Upper lobe of right lung (tissue), 1 donor: ENCODE data around the gene VWF. TPM values are rescaled to one million over a fixed set of nuclear protein-coding genes. Genes with fewer than 3 reads are reported as not detected.

Experiments used
- ATAC-seq: fragments of 200-7000 bp; cut with Tn5 transposase; one replicate; pipeline ENCODE4 v1.9.1; 2020; ENCODE audit warnings: mild to moderate bottlenecking, moderate library complexity
- DNase-seq: peaks from one replicate; pipeline ENCODE4 v3.0.0-alpha.2; 2020
- H3K27ac ChIP-seq: fragments of 200-600 bp; one replicate; pipeline ENCODE4 v1.8.0; 2022
- H3K27me3 ChIP-seq: fragments of 200-600 bp; one replicate; pipeline ENCODE4 v1.8.0; 2022; ENCODE audit warnings: mild to moderate bottlenecking
- H3K36me3 ChIP-seq: fragments of 200-600 bp; one replicate; pipeline ENCODE4 v1.8.0; 2022
- H3K4me1 ChIP-seq: fragments of 200-600 bp; one replicate; pipeline ENCODE4 v1.8.0; 2022
- H3K4me3 ChIP-seq: fragments of 200-600 bp; one replicate; pipeline ENCODE4 v1.8.0; 2022; ENCODE audit warnings: mild to moderate bottlenecking
- H3K9me3 ChIP-seq: fragments of 200-600 bp; one replicate; pipeline ENCODE4 v1.8.0; 2022
- CTCF ChIP-seq: fragments of 200-600 bp; IDR thresholded peaks from one replicate; pipeline ENCODE4 v1.8.0; 2022; ENCODE audit warnings: antibody characterized with exemption
- intact Hi-C: fragments of 100-400 bp; cut with DNase I; formaldehyde crosslinking; loops from one replicate; pipeline ENCODE4 v1.11.0; 2022
- total RNA-seq: library from RNA; stranded (reverse); fragmentation: NEBNext Ultra II Directional; extraction: Animal tissue kit (Norgen Biotek cat#: 25700); gene quantifications from one replicate; pipeline ENCODE4 v1.2.1, GENCODE V29; 2021
- donor health status: DM: no; HTN: yes; CAD: no; lungs with severe emphysema.

The VWF gene
- total RNA-seq, 1 donor from 2014 or later, result 729 TPM

GRCh38 chr12:5901416-5901815 is 223.1 kb downstream of the VWF start:
- DNase-seq (no peak), ATAC-seq (no peak)
- H3K36me3 ChIP-seq, result no peaks in the 10 kb centered on the region
- no peaks in the 10 kb centered on the region for H3K9me3 ChIP-seq
- H3K27ac ChIP-seq, result no peak overlapping the region
- H3K4me3 ChIP-seq, result no peak overlapping the region
- TF ChIP-seq CTCF, result no peak
- intact Hi-C loops, result no loop called here
- H3K4me1 ChIP-seq, result no peaks in the 10 kb centered on the region
- peaks cover 8% of the 10 kb centered on the region for H3K27me3 ChIP-seq

DNA sequence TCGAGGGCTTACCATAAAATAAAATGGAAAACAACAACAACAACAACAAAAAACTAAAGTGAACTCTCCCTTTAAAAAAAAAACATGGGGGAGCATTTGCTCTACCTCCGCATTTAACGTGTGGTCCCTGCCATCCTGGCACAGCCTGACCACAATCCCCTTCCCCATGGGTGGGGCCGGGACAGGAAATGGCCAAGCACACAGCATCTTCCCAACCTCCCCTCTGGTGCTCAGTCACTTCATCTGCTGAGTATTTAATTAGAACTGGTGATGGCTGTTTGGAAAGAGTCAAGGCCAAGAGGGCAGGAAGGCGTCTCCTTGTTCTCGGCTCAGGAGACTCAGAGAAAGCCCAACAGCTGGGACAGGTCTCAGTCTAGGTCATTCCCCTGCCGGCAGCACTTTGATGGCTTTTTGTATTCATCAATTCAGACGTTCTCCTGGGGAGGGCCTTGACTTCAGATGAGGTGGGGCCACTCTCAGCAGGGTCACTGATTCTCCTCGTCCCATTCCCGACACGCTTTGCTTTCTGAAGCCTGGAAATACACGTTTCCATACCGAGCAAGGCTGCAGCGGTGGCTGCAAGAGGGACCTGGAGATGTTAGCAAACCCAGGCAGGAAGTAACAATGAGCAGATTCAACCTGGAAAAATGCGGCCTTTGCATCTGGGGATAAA is 223.8 kb downstream of the VWF start:
- TF ChIP-seq CTCF, result no peak
- intact Hi-C loops, result no loop called here
- DNase-seq (no peak), ATAC-seq (no peak)
- no peak overlapping the region for H3K4me3 ChIP-seq
- no peak overlapping the region for H3K27ac ChIP-seq
- H3K9me3 ChIP-seq, result no peaks in the 10 kb centered on the region
- no peaks in the 10 kb centered on the region for H3K36me3 ChIP-seq
- peaks cover 10% of the 10 kb centered on the region for H3K27me3 ChIP-seq
- H3K4me1 ChIP-seq, result no peaks in the 10 kb centered on the region

DNA sequence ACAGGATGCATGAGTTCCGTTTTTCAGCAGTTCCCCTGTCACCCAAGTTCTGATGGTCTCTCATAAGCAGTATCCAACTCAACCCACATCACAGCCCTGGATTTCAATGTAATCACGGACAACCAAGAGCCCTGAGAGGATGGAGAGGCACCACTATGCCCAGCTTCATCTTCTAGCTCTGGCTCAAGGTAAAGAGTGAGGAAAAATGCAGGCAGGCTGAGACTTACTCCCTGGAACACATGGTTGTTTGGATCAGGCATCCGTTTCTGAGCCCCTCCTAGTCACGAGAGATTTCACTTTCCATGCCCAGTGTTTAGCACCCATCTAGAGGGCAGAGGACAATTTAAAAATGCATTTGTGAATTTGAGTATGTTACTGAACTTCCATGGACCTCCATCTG is 224.4 kb downstream of the VWF start:
- no peaks in the 10 kb centered on the region for H3K9me3 ChIP-seq
- intact Hi-C loops, result no loop called here

DNA sequence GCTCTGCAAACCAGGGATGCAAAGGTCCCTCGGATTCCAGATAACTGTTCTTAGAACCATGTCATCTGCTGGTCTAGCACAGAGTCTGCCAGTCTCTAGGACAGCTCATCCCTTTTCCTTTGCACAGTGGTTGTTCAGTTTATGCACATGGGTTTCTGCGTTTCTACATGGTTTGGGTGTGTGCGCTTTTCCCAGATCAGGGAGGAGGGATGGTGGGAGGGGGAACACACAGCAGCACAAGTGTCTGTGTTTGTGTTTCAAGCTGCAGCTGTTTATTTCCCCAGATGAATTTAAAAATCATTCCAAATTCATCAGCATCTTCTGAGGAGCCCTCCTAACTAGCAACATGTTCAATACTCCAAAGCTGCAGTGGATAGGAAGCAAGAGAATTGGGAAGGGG is 224.8 kb downstream of the VWF start:
- H3K4me3 ChIP-seq, result no peak overlapping the region
- no peak for DNase-seq
- no peak for TF ChIP-seq CTCF
- no peaks in the 10 kb centered on the region for H3K36me3 ChIP-seq
- ATAC-seq, result no peak
- H3K27me3 ChIP-seq, result peaks cover 12% of the 10 kb centered on the region
- no peaks in the 10 kb centered on the region for H3K4me1 ChIP-seq
- H3K9me3 ChIP-seq, result no peaks in the 10 kb centered on the region
- H3K27ac ChIP-seq, result no peak overlapping the region
- intact Hi-C loops, result no loop called here

More for the DNA sequence above, 224.4 kb downstream of the VWF start:
- Histone ChIP-seq H3K4me3 (no peak overlapping the region), H3K27ac (no peak overlapping the region), H3K4me1 (no peaks in the 10 kb centered on the region), H3K27me3 (peaks cover 12% of the 10 kb centered on the region), H3K36me3 (no peaks in the 10 kb centered on the region)
- TF ChIP-seq CTCF, result no peak
- no peak for ATAC-seq
- no peak for DNase-seq

DNA sequence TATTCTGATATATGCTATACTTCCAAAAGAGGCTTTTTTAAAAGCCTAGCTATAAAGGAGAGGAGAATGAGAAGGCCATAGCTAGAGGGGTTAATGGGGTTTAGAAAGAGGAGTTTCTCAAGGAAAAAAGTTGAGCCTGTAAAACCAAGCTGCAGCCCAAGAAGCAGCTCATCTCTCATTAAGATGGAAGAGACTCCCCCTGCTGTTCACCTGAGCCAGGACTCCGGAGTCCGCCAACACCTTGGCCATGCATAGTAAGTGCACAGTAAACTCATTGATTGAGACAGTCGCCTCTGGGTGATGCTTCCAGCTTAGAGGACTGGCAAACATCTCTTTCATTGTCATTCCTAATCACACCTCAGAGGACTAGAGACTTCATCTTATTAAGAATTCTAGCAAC is 225.6 kb downstream of the VWF start:
- H3K9me3 ChIP-seq, result no peaks in the 10 kb centered on the region
- no peak overlapping the region for H3K27ac ChIP-seq
- H3K27me3 ChIP-seq, result peaks cover 12% of the 10 kb centered on the region
- H3K36me3 ChIP-seq, result no peaks in the 10 kb centered on the region
- DNase-seq (no peak), ATAC-seq (no peak)
- H3K4me3 ChIP-seq, result no peak overlapping the region
- intact Hi-C loops, result no loop called here
- TF ChIP-seq CTCF, result no peak
- no peaks in the 10 kb centered on the region for H3K4me1 ChIP-seq

Other genes with a start within 250 kb of the VWF start
- 36.8 TPM for gene ANO2, start 179.4 kb downstream of the VWF start, total RNA-seq
- 445 TPM for gene CD9, start 75.7 kb upstream of the VWF start, total RNA-seq
- gene PLEKHG6, start 186.0 kb upstream of the VWF start, total RNA-seq, result 5.1 TPM
- gene TNFRSF1A, start 217.4 kb upstream of the VWF start, total RNA-seq, result 185 TPM